ENCODE data around the gene MLANA. TPM values are rescaled to one million over a fixed set of nuclear protein-coding genes. Genes with fewer than 3 reads are reported as not detected.
A peak's percentile ranks its signal among the peaks of the same experiment; 100 is the strongest.

Gene MLANA
- total RNA-seq, 2 donors from 2014 or later = not detected

DNA sequence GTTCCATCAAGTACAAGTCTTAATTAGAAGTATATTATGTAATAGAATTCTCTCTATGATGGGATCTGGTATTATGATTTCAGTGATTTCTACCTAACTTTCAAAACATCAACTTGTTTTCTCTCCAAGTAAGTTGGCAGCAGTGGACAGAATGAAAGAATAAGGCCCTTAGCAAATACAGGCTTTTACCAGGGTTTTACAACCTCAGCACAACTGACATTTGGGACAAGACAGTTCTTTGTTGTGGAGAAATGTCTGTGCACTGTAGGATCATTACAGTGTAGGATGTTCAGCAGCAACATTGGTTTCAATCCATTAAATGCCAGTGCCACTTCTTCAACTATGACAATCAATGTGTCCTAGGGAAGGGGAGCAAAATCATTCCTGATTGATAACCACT is 48.8 kb downstream of the MLANA start:
- TF ChIP-seq POLR2A (IDR thresholded peaks at IDR 0.05) = no peak
- TF ChIP-seq, protein P1, sequence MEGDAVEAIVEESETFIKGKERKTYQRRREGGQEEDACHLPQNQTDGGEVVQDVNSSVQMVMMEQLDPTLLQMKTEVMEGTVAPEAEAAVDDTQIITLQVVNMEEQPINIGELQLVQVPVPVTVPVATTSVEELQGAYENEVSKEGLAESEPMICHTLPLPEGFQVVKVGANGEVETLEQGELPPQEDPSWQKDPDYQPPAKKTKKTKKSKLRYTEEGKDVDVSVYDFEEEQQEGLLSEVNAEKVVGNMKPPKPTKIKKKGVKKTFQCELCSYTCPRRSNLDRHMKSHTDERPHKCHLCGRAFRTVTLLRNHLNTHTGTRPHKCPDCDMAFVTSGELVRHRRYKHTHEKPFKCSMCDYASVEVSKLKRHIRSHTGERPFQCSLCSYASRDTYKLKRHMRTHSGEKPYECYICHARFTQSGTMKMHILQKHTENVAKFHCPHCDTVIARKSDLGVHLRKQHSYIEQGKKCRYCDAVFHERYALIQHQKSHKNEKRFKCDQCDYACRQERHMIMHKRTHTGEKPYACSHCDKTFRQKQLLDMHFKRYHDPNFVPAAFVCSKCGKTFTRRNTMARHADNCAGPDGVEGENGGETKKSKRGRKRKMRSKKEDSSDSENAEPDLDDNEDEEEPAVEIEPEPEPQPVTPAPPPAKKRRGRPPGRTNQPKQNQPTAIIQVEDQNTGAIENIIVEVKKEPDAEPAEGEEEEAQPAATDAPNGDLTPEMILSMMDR (IDR thresholded peaks at IDR 0.05) = no peak
- DNase-seq (no peak), ATAC-seq (no peak)
- H3K27me3 ChIP-seq = no peaks in the 10 kb centered on the region
- intact Hi-C loops (cut with DNase I) = no loop called here
- H3K27ac ChIP-seq = peak overlapping the region in 1 of 4 donors; percentile 8
- H3K9me3 ChIP-seq = no peaks in the 10 kb centered on the region
- no peaks in the 10 kb centered on the region for H3K36me3 ChIP-seq (replicated peaks in 1 of 2; ENCODE audit: insufficient read depth in 1 of 2, low read depth in 2 of 2)
- no peak overlapping the region for H3K4me3 ChIP-seq
- peaks cover 12% of the 10 kb centered on the region for H3K4me1 ChIP-seq

DNA sequence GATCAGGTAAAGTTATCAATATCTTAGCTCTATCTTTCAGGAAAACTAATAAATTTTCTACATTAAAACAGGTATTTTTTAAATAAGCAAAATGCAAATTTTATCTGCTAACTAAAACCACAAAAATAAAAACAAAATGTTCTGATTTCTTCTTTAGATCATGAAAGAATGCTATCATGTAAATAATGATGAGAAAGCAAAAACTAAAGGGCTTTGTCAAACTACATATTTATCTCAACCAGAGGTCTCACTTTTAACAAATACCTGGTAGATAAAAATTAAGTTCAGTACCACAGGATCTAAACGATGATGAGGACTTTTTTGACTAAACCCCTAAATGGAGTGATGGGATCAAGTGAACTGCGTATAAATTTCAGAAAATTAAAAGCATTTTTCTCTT is 50.5 kb downstream of the MLANA start:
- ATAC-seq (no peak), DNase-seq (no peak)
- TF ChIP-seq POLR2A (IDR thresholded peaks at IDR 0.05) = no peak
- TF ChIP-seq, protein P1 (IDR thresholded peaks at IDR 0.05) = no peak
- peaks cover 18% of the 10 kb centered on the region for H3K4me1 ChIP-seq
- H3K4me3 ChIP-seq = no peak overlapping the region
- H3K27me3 ChIP-seq = no peaks in the 10 kb centered on the region
- no peak overlapping the region for H3K27ac ChIP-seq
- intact Hi-C loops (cut with DNase I) = no loop called here
- H3K9me3 ChIP-seq = no peaks in the 10 kb centered on the region
- WGBS, 2 donors = 81 to 94% methylated on average over 2 of the region's 2 CpGs
- H3K36me3 ChIP-seq (replicated peaks in 1 of 2; ENCODE audit: insufficient read depth in 1 of 2, low read depth in 2 of 2) = no peaks in the 10 kb centered on the region

DNA sequence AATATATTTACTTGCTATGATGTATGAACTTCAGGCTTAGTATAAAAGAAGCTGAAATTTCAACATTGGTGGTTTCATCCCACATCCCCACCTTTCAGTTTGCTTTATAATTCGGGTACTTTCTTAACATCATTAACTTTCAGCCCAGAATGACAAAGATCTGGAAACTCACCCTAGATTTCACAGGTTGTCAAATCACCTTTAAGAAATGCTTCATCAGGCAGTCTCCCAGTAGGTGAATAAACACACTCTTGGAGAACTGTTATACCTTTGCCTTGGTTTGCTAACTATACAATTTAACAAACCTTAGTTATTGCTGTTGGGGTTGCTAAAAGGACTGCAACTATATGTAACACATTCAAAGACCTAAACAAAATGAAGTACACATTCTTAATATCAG is 54.4 kb downstream of the MLANA start:
- WGBS, 2 donors = 83 to 88% methylated on average over 1 of the region's 1 CpG
- no peak for DNase-seq
- ATAC-seq = no peak
- Histone ChIP-seq H3K9me3 (no peaks in the 10 kb centered on the region), H3K27ac (no peak overlapping the region), H3K27me3 (no peaks in the 10 kb centered on the region), H3K4me1 (peaks cover 23% of the 10 kb centered on the region), H3K4me3 (no peak overlapping the region), H3K36me3 (replicated peaks in 1 of 2; ENCODE audit: insufficient read depth in 1 of 2, low read depth in 2 of 2) (no peaks in the 10 kb centered on the region)
- intact Hi-C loops (cut with DNase I) = no loop called here
- no peak for TF ChIP-seq POLR2A (IDR thresholded peaks at IDR 0.05)
- TF ChIP-seq, protein P1 (IDR thresholded peaks at IDR 0.05) = no peak

DNA sequence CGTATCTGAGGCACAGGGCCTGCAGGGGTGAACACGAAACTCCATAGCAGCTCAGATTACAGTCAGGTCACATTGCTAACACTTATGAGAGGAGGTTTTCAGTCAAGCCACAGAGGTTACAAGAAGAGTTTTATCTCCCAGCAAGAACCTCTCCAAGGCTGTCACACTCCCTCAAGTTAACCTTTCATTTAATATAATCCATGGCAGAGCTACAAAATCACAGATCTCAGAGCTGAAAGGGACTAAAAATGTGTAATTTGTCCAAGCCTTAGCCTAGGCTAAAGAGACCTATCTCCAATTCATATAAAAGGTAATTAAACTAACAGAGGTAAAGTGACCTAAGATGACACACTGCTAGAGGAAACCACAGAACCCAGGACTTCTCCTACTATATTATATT is 57.2 kb downstream of the MLANA start:
- Histone ChIP-seq H3K27ac (peak overlapping the region in 3 of 4 donors; percentile 17 to 41 (median 36)), H3K9me3 (no peaks in the 10 kb centered on the region), H3K36me3 (replicated peaks in 1 of 2; ENCODE audit: insufficient read depth in 1 of 2, low read depth in 2 of 2) (no peaks in the 10 kb centered on the region), H3K27me3 (no peaks in the 10 kb centered on the region), H3K4me1 (peaks cover 27% of the 10 kb centered on the region), H3K4me3 (no peak overlapping the region)
- TF ChIP-seq, protein P1 (IDR thresholded peaks at IDR 0.05) = no peak
- no peak for TF ChIP-seq POLR2A (IDR thresholded peaks at IDR 0.05)
- 22 to 27% methylated on average over 2 of the region's 2 CpGs for WGBS, 2 donors
- DNase-seq (no peak), ATAC-seq (no peak)
- intact Hi-C loops (cut with DNase I) = no loop called here

DNA sequence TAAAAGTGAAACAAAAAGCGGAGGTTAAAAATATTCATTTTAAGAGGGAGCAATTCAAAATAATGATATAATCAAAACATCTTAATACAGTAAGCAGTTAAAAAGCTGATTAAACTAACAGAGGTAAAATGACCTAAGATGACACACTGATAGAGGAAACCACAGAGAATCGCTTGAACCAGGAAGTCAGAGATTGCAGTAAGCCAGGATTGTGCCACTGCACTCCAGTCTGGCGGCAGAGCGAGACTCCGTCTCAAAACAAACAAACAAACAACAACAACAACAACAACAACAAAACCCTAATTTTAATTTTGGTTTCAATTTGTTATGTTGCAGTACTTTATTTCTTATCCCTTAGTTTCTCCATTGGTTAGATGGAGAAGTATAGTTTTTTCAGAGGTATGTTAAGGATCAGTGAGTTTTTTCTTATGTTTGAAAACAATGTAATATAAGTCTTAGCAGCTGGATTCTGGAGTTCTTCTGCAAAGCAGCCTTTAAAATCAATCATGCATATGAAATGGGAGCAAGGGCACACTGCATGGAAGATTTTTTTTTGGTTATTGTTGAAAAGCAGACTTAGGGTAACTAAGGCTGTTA is 58.5 kb downstream of the MLANA start:
- Histone ChIP-seq H3K36me3 (replicated peaks in 1 of 2; ENCODE audit: insufficient read depth in 1 of 2, low read depth in 2 of 2) (no peaks in the 10 kb centered on the region), H3K4me3 (no peak overlapping the region), H3K27ac (peak overlapping the region in 2 of 4 donors; percentile 2 to 41), H3K4me1 (peaks cover 31% of the 10 kb centered on the region), H3K27me3 (no peaks in the 10 kb centered on the region), H3K9me3 (no peaks in the 10 kb centered on the region)
- DNase-seq (peak in 2 of 4 donors; percentile 35 to 46), ATAC-seq (peak; percentile 72)
- intact Hi-C loops (cut with DNase I) = no loop called here
- 11 to 14% methylated on average over 5 of the region's 5 CpGs for WGBS, 2 donors
- TF ChIP-seq POLR2A (IDR thresholded peaks at IDR 0.05) = no peak
- TF ChIP-seq, protein P1 (IDR thresholded peaks at IDR 0.05) = no peak

All from body of pancreas (tissue), 4 donors.